K562 (cell line): ENCODE results near the gene RALGAPA2. TPM values are rescaled to one million over a fixed set of nuclear protein-coding genes. Genes with fewer than 3 reads are reported as not detected.

Experiments
- ATAC-seq: fragments of 200-7000 bp; cut with Tn5 transposase; 3 replicates; pipeline ENCODE4 v1.9.1; 2020; ENCODE audit warnings: moderate library complexity
- BruUV-seq: library from RNA; stranded (reverse); fragments of 400-500 nt; replicated peaks from 2 replicates; lab custom pipeline; 2021; lab: Mats Ljungman, UMichigan
- CTCF ChIA-PET: fragments of 300-600 bp; formaldehyde crosslinking; extraction: SDS; loops from one replicate; lab custom pipeline; 2021; ENCODE audit warnings: low intra/inter-chr PET ratio; lab: Yijun Ruan, JAX
- POLR2A ChIA-PET: fragments of 300-600, 350-650 bp; sonication (Branson Sonifier 250); formaldehyde crosslinking; extraction: SDS; loops from one replicate; lab custom pipeline; 2021; ENCODE audit warnings: antibody characterized with exemption, inconsistent platforms; lab: Yijun Ruan, JAX
- DNase-seq, 4 experiments: peaks; one replicate each; pipeline versions ENCODE4 v3.0.0 to v3.0.0-alpha.2; 2011 to 2018; ENCODE audit warnings: low spot score in 3 of 4, mixed read lengths in 3 of 4; ENCODE audit errors: extremely low read depth in 1 of 4
- FAIRE-seq: peaks from 2 replicates; lab custom pipeline; 2011; peaks lifted over from hg19 to GRCh38; lab: Jason Lieb, UNC
- H2AFZ ChIP-seq: 2 replicates; pipeline ENCODE4 v1.6.0; 2011; ENCODE audit warnings: low read depth, low read length, control low read depth, inconsistent platforms
- H3K27ac ChIP-seq: fragments of 200-600 bp; 3 replicates; pipeline ENCODE4 v1.8.0; 2011; ENCODE audit warnings: low read depth, mild to moderate bottlenecking, control low read depth, inconsistent platforms, low read length, moderate library complexity, mixed read lengths; ENCODE audit errors: extremely low read depth
- H3K27me3 ChIP-seq, 2 experiments: fragments of 300-600 bp in 1 of 2; 2 replicates in 1 of 2; 3 replicates in 1 of 2; pipeline versions ENCODE4 v1.6.0 to v1.8.0; 2011; ENCODE audit warnings: inconsistent platforms in 2 of 2, low read length in 2 of 2, mild to moderate bottlenecking in 1 of 2, mixed read lengths in 1 of 2, moderate library complexity in 1 of 2; ENCODE audit not compliant: control insufficient read depth in 2 of 2, insufficient read depth in 2 of 2
- H3K36me3 ChIP-seq: fragments of 300-600 bp; 3 replicates; pipeline ENCODE4 v1.8.0; 2011; ENCODE audit warnings: mild to moderate bottlenecking, low read length, inconsistent platforms; ENCODE audit not compliant: control insufficient read depth, insufficient read depth
- H3K4me1 ChIP-seq, 2 experiments: fragments of 200-600 bp in 1 of 2; replicated peaks in 1 of 2; 2 replicates in 1 of 2; 3 replicates in 1 of 2; pipeline versions ENCODE4 v1.5.1 to v1.8.0; 2011; ENCODE audit warnings: inconsistent platforms in 2 of 2, low read length in 2 of 2, mild to moderate bottlenecking in 1 of 2, mixed read lengths in 1 of 2, moderate library complexity in 1 of 2; ENCODE audit not compliant: control insufficient read depth in 2 of 2, insufficient read depth in 2 of 2
- H3K4me2 ChIP-seq: 2 replicates; pipeline ENCODE4 v1.6.1; 2011; ENCODE audit warnings: low read length, control low read depth, inconsistent platforms, mixed read lengths; ENCODE audit not compliant: insufficient read depth
- H3K4me3 ChIP-seq: fragments of 200-600 bp; sonication (generic), shearing (Covaris generic); 2 replicates; pipeline ENCODE4 v1.5.1; 2016; ENCODE audit warnings: control low read depth, inconsistent platforms
- H3K79me2 ChIP-seq: fragments of 200-600 bp; 3 replicates; pipeline ENCODE4 v1.8.0; 2011; ENCODE audit warnings: low read length, inconsistent platforms; ENCODE audit not compliant: control insufficient read depth, insufficient read depth
- H3K9ac ChIP-seq, 2 experiments: 2 replicates each; pipeline versions ENCODE4 v1.6.0 to v1.6.1; 2011; ENCODE audit warnings: low read depth in 2 of 2, low read length in 2 of 2, control low read depth in 1 of 2, inconsistent platforms in 1 of 2, mild to moderate bottlenecking in 1 of 2, mixed read lengths in 1 of 2; ENCODE audit not compliant: insufficient read depth in 1 of 2
- H3K9me1 ChIP-seq: one replicate; pipeline ENCODE4 v1.6.0; 2011; ENCODE audit warnings: inconsistent platforms, mild to moderate bottlenecking, low read length, moderate library complexity; ENCODE audit not compliant: control insufficient read depth, insufficient read depth
- H3K9me3 ChIP-seq: replicated peaks from 2 replicates; pipeline ENCODE4 v1.5.1; 2011; ENCODE audit warnings: low read depth, low read length, inconsistent platforms; ENCODE audit not compliant: control insufficient read depth, insufficient read depth
- H4K20me1 ChIP-seq: replicated peaks from 2 replicates; pipeline ENCODE4 v1.6.1; 2011; ENCODE audit warnings: low read length, inconsistent platforms, mixed read lengths; ENCODE audit not compliant: control insufficient read depth, insufficient read depth
- HLTF ChIP-seq: fragments of 450-650 bp; IDR thresholded peaks from 2 replicates; pipeline ENCODE4 v1.6.1; 2016
- WGBS: fragments of 100-300 bp; shearing (Covaris generic); methylation state at CpG from one replicate; pipeline ENCODE4 v1.1.6; 2016; ENCODE audit warnings: low coverage, mixed read lengths; ENCODE audit not compliant: insufficient coverage; ENCODE audit errors: missing lambda C conversion rate; 5-methylcytosine and 5-hydroxymethylcytosine counted together
- in situ Hi-C: fragments of 300-500 bp; cut with MboI; formaldehyde crosslinking; loops from 4 replicates; pipeline ENCODE4 v1.15.0; 2018; ENCODE audit warnings: inconsistent platforms, mixed read lengths
- intact Hi-C: fragments of 100-400 bp; cut with micrococcal nuclease; formaldehyde crosslinking; loops from 2 replicates; pipeline ENCODE4 v1.14.2; 2022
- polyA plus RNA-seq, 8 experiments: library from polyadenylated mRNA; depleted of rRNA in 4 of 8; stranded (reverse) in 5 of 8; unstranded in 3 of 8; fragments of >200 nt; fragmentation: Nextera tagmentation in 2 of 8; fragmentation: Illumina TruSeq in 1 of 8; extraction: Ambion mirVana in 2 of 8; extraction: Trizol in 1 of 8; gene quantifications; 2 replicates each; pipeline versions ENCODE4 v1.2.1 to v1.2.3, GENCODE V29; 2011 to 2014; ENCODE audit warnings: inconsistent platforms in 1 of 8, missing spikeins in 1 of 8
- total RNA-seq, 7 experiments: library from RNA; depleted of rRNA in 6 of 7; stranded (reverse); fragments of >200 nt in 6 of 7; fragmentation: Illumina TruSeq in 2 of 7; extraction: Trizol in 2 of 7; gene quantifications; 2 replicates each; pipeline versions ENCODE4 v1.2.1 to v1.2.3, GENCODE V29; 2011 to 2021; ENCODE audit warnings: low replicate concordance in 1 of 7
- TF ChIP-seq, protein P1 (sequence below): fragments of 250-450 bp; sonication (Bioruptor Pico); IDR thresholded peaks from 2 replicates; pipeline ENCODE4 v1.5.0; 2020; ENCODE audit warnings: mild to moderate bottlenecking

Gene RALGAPA2
- total and polyA plus RNA-seq, 9 of the 15 experiments (the other 6 are each of a cell fraction or from before 2014, with no cell fraction given): 0.35 to 2.7 (median 1.4) TPM

DNA sequence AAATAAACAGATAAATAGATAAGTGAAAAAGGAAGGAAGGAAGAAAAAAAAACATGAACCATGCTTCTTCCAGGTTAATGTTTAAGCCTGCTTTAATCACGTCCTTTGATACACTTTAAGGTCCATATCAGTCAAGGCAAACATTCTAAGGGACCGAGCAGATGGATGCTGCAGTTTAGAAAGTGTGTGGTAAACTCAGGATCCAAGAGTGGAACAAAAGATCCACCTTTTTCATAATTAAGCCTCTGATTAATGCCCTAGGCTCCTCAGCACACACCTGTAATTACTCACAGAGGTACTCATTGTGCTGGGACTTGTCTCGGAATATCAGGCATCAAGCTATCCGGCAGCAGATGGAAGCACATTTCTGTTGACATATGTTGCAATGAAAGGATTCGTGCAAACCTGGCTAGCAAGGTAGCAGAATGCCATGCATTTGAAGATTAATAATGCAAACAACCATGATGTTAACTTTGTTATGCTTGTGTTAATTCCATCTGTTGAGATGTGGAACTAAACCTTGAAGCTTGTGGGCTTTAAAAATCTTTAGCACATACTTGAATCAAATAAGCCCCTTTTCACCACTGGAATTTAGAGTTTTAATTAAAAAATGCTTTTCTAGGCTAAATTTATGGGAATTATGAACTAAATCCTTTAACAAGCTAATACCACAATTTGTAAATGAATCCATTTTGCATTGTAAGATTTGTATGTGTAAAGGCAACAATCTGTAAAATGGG, 163.7 kb downstream of the RALGAPA2 start:
- TF ChIP-seq, protein P1, sequence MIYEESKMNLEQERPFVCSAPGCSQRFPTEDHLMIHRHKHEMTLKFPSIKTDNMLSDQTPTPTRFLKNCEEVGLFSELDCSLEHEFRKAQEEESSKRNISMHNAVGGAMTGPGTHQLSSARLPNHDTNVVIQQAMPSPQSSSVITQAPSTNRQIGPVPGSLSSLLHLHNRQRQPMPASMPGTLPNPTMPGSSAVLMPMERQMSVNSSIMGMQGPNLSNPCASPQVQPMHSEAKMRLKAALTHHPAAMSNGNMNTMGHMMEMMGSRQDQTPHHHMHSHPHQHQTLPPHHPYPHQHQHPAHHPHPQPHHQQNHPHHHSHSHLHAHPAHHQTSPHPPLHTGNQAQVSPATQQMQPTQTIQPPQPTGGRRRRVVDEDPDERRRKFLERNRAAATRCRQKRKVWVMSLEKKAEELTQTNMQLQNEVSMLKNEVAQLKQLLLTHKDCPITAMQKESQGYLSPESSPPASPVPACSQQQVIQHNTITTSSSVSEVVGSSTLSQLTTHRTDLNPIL (CRISPR knock-in tag): no peak
- in situ Hi-C loops: no loop called here
- Histone ChIP-seq H3K9ac (no peak overlapping the region), H2AFZ (no peak overlapping the region), H3K9me3 (no peaks in the 10 kb centered on the region), H3K4me3 (no peak overlapping the region), H3K36me3 (no peaks in the 10 kb centered on the region), H3K4me1 (no peaks in the 10 kb centered on the region), H3K79me2 (no peaks in the 10 kb centered on the region), H4K20me1 (no peaks in the 10 kb centered on the region), H3K4me2 (no peak overlapping the region), H3K27ac (no peak overlapping the region), H3K9me1 (no peaks in the 10 kb centered on the region), H3K27me3 (no peaks in the 10 kb centered on the region; a peak in 1 of 5 replicates)
- ATAC-seq (no peak), FAIRE-seq (no peak), DNase-seq (no peak)
- CTCF ChIA-PET: no interaction called here
- intact Hi-C loops: no loop called here
- no TSS peak for BruUV-seq
- POLR2A ChIA-PET: no interaction called here
- 0% methylated on average over 5 of the region's 5 CpGs for WGBS

DNA sequence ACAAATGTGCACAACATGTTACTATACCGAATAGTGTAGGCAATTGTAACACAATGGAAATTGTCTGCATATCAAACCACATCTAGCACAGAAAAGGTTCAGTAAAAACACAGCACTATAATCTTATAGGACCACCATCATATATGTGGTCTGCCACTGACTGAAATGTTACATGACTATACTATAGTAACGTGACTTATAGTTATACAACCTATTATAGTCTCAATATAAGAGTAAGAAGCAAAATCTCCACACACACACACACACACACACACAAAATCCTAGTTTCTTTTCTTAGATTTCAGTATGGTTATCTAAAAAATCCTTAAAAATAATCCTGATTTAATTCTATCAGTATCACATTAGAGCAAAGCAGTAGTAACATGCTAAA, 164.6 kb downstream of the RALGAPA2 start:
- no peaks in the 10 kb centered on the region for H3K9me3 ChIP-seq
- no peaks in the 10 kb centered on the region; a peak in 1 of 5 replicates for H3K27me3 ChIP-seq
- no peak overlapping the region for H3K4me2 ChIP-seq
- ChIA-PET CTCF (no interaction called here), POLR2A (no interaction called here)
- no peaks in the 10 kb centered on the region for H3K36me3 ChIP-seq
- no peak for DNase-seq
- no peaks in the 10 kb centered on the region for H3K9me1 ChIP-seq
- in situ Hi-C loops (no loop called here), intact Hi-C loops (no loop called here)
- H3K79me2 ChIP-seq: no peaks in the 10 kb centered on the region
- H4K20me1 ChIP-seq: no peaks in the 10 kb centered on the region
- H2AFZ ChIP-seq: no peak overlapping the region
- no peaks in the 10 kb centered on the region for H3K4me1 ChIP-seq
- no peak overlapping the region for H3K4me3 ChIP-seq
- no peak for TF ChIP-seq HLTF
- no peak overlapping the region for H3K9ac ChIP-seq
- 0% methylated on average over 2 of the region's 2 CpGs for WGBS
- no peak for FAIRE-seq
- no TSS peak for BruUV-seq
- ATAC-seq: no peak
- no peak overlapping the region for H3K27ac ChIP-seq
